SK-N-SH (cell line): ENCODE results near the gene NAPG. TPM values are rescaled to one million over a fixed set of nuclear protein-coding genes. Genes with fewer than 3 reads are reported as not detected.

Experiments used
- CTCF ChIA-PET: fragments of 300-600, 350-600 bp; formaldehyde crosslinking; extraction: SDS; loops from one replicate; lab custom pipeline; 2021; lab: Yijun Ruan, JAX
- POLR2A ChIA-PET: fragments of 350-600 bp; sonication (Branson Sonifier 250); formaldehyde crosslinking; extraction: SDS; loops from one replicate; lab custom pipeline; 2020; ENCODE audit warnings: antibody characterized with exemption, inconsistent platforms; lab: Yijun Ruan, JAX
- DNase-seq: peaks from one replicate; pipeline ENCODE4 v3.0.0; 2012
- H2AFZ ChIP-seq: fragments of 200-600 bp; sonication (generic); 2 replicates; pipeline ENCODE4 v1.8.1; 2016; ENCODE audit warnings: antibody characterized with exemption, mild to moderate bottlenecking, low read depth
- H3F3A ChIP-seq: fragments of 200-600 bp; sonication (generic); replicated peaks from 2 replicates; pipeline ENCODE3; 2016; ENCODE audit warnings: antibody characterized with exemption, mild to moderate bottlenecking; ENCODE audit not compliant: insufficient read depth
- H3K27ac ChIP-seq, 2 experiments: fragments of 200-500 bp in 1 of 2; fragments of 200-600 bp in 1 of 2; sonication (Bioruptor generic) in 1 of 2; sonication (generic), shearing (Covaris generic) in 1 of 2; 2 replicates each; pipeline versions ENCODE4 v1.5.1 to v1.6.1; 2014 to 2016; ENCODE audit warnings: low read depth in 2 of 2, inconsistent platforms in 1 of 2, low read length in 1 of 2, mild to moderate bottlenecking in 1 of 2, mixed read lengths in 1 of 2
- H3K27me3 ChIP-seq: fragments of 200-600 bp; sonication (generic), shearing (Covaris generic); 2 replicates; pipeline ENCODE4 v1.6.1; 2016; ENCODE audit warnings: mixed run types; ENCODE audit not compliant: insufficient read depth
- H3K36me3 ChIP-seq, 2 experiments: fragments of 200-500 bp in 1 of 2; fragments of 200-600 bp in 1 of 2; sonication (Bioruptor generic) in 1 of 2; sonication (generic) in 1 of 2; replicated peaks in 1 of 2; 2 replicates each; pipeline versions ENCODE3 to v1.5.1; 2014 to 2016; ENCODE audit warnings: low read length in 1 of 2, mild to moderate bottlenecking in 1 of 2; ENCODE audit not compliant: insufficient read depth in 2 of 2, control insufficient read depth in 1 of 2
- H3K4me1 ChIP-seq, 2 experiments: fragments of 200-500 bp in 1 of 2; fragments of 200-600 bp in 1 of 2; sonication (Bioruptor generic) in 1 of 2; sonication (generic), shearing (Covaris generic) in 1 of 2; 2 replicates each; pipeline versions ENCODE4 v1.5.1 to v1.6.1; 2014 to 2016; ENCODE audit warnings: low read depth in 1 of 2, low read length in 1 of 2, mixed run types in 1 of 2; ENCODE audit not compliant: insufficient read depth in 2 of 2, control insufficient read depth in 1 of 2
- H3K4me2 ChIP-seq: fragments of 200-600 bp; sonication (generic), shearing (Covaris generic); 2 replicates; pipeline ENCODE4 v1.6.1; 2017; ENCODE audit warnings: mixed run types
- H3K4me3 ChIP-seq, 2 experiments: fragments of 200-500 bp in 1 of 2; fragments of 200-600 bp in 1 of 2; sonication (Bioruptor generic) in 1 of 2; sonication (generic), shearing (Covaris generic) in 1 of 2; 2 replicates each; pipeline versions ENCODE4 v1.5.1 to v1.8.1; 2014 to 2016; ENCODE audit warnings: low read depth in 2 of 2, inconsistent platforms in 1 of 2, low read length in 1 of 2, mild to moderate bottlenecking in 1 of 2, mixed read lengths in 1 of 2, moderate library complexity in 1 of 2
- H3K79me2 ChIP-seq: fragments of 200-600 bp; sonication (generic); 2 replicates; pipeline ENCODE4 v1.8.1; 2017; ENCODE audit warnings: mild to moderate bottlenecking; ENCODE audit not compliant: insufficient read depth
- H3K9ac ChIP-seq: fragments of 200-600 bp; sonication (generic); 2 replicates; pipeline ENCODE4 v1.6.1; 2017; ENCODE audit warnings: mixed run types
- H3K9me2 ChIP-seq: fragments of 200-600 bp; sonication (generic); 2 replicates; pipeline ENCODE4 v1.6.1; 2017; ENCODE audit warnings: mixed run types
- H3K9me3 ChIP-seq: fragments of 200-600 bp; sonication (generic); 2 replicates; pipeline ENCODE4 v1.6.1; 2017; ENCODE audit warnings: mixed run types, mild to moderate bottlenecking, moderate library complexity
- H4K20me1 ChIP-seq: fragments of 200-600 bp; sonication (generic); 2 replicates; pipeline ENCODE4 v1.6.1; 2017; ENCODE audit warnings: mild to moderate bottlenecking, mixed run types; ENCODE audit not compliant: insufficient read depth
- ELF1 ChIP-seq: IDR thresholded peaks from 2 replicates; pipeline ENCODE4 v1.4.0; 2012
- EP300 ChIP-seq, 2 experiments: IDR thresholded peaks; 2 replicates each; pipeline versions ENCODE4 v1.4.0 to v1.6.1; 2012; ENCODE audit warnings: borderline replicate concordance in 1 of 2, low read depth in 1 of 2, low read length in 1 of 2
- FOSL2 ChIP-seq: IDR thresholded peaks from 2 replicates; pipeline ENCODE4 v1.4.0; 2012; ENCODE audit warnings: low read depth, mild to moderate bottlenecking, moderate library complexity, borderline replicate concordance
- FOXM1 ChIP-seq: IDR thresholded peaks from 2 replicates; pipeline ENCODE4 v1.4.0; 2012; ENCODE audit warnings: low read depth, mild to moderate bottlenecking
- GATA2 ChIP-seq: sonication (generic); formaldehyde crosslinking; IDR thresholded peaks from 2 replicates; pipeline ENCODE4 v1.5.0; 2020; ENCODE audit warnings: mild to moderate bottlenecking, missing genetic modification reagents
- NFIC ChIP-seq: IDR thresholded peaks from 2 replicates; pipeline ENCODE4 v1.4.0; 2012; ENCODE audit warnings: borderline replicate concordance
- NRF1 ChIP-seq: IDR thresholded peaks from 2 replicates; pipeline ENCODE4 v1.6.1; 2012; ENCODE audit warnings: low read depth, mild to moderate bottlenecking, low read length
- POLR2AphosphoS5 ChIP-seq: IDR thresholded peaks from 2 replicates; pipeline ENCODE4 v1.6.1; 2012; ENCODE audit warnings: low read depth, low read length
- RAD21 ChIP-seq: IDR thresholded peaks from 2 replicates; pipeline ENCODE4 v1.6.1; 2012; ENCODE audit warnings: mild to moderate bottlenecking, low read length
- SMC3 ChIP-seq: IDR thresholded peaks from 2 replicates; pipeline ENCODE4 v1.6.1; 2012; ENCODE audit warnings: low read depth, low read length, improper control_type of control experiment
- TCF12 ChIP-seq: IDR thresholded peaks from 2 replicates; pipeline ENCODE4 v1.4.0; 2012
- TEAD4 ChIP-seq: IDR thresholded peaks from 2 replicates; pipeline ENCODE4 v1.4.0; 2012; ENCODE audit warnings: mild to moderate bottlenecking, borderline replicate concordance; ENCODE audit not compliant: insufficient read depth
- YY1 ChIP-seq: IDR thresholded peaks from 2 replicates; pipeline ENCODE4 v1.4.0; 2012; ENCODE audit warnings: low read depth, mild to moderate bottlenecking
- WGBS: methylation state at CpG from one replicate; pipeline ENCODE4 v1.1.6; 2017; ENCODE audit warnings: low lambda C conversion rate; 5-methylcytosine and 5-hydroxymethylcytosine counted together
- polyA plus RNA-seq, 3 experiments: library from polyadenylated mRNA; depleted of rRNA; stranded (reverse); fragments of >200 nt; gene quantifications; 2 replicates each; pipeline ENCODE4 v1.2.3, GENCODE V29; 2012
- TF ChIP-seq, protein P1 (sequence below): IDR thresholded peaks from 2 replicates; pipeline ENCODE4 v1.4.0; 2012; ENCODE audit warnings: low read depth, borderline replicate concordance
- TF ChIP-seq, protein P2 (sequence below): fragments of 150-350 bp; IDR thresholded peaks from 2 replicates; pipeline ENCODE4 v1.6.1; 2016; ENCODE audit warnings: mild to moderate bottlenecking, low read depth, low read length
- TF ChIP-seq, protein P3 (sequence below): fragments of 200-600 bp; sonication (generic); IDR thresholded peaks from 2 replicates; pipeline ENCODE4 v1.6.1; 2017; ENCODE audit warnings: antibody characterized with exemption, mild to moderate bottlenecking, moderate library complexity
- TF ChIP-seq, protein P4 (sequence below): IDR thresholded peaks from 2 replicates; pipeline ENCODE4 v1.6.1; 2012; ENCODE audit warnings: mild to moderate bottlenecking, low read depth, low read length, moderate library complexity
- TF ChIP-seq, protein P5 (sequence below): IDR thresholded peaks from 2 replicates; pipeline ENCODE4 v1.4.0; 2012; ENCODE audit warnings: low read depth, borderline replicate concordance

The NAPG gene
- polyA plus RNA-seq, 1 of the 3 experiments (the other 2 are of a cell fraction), result 9.2 TPM

DNA sequence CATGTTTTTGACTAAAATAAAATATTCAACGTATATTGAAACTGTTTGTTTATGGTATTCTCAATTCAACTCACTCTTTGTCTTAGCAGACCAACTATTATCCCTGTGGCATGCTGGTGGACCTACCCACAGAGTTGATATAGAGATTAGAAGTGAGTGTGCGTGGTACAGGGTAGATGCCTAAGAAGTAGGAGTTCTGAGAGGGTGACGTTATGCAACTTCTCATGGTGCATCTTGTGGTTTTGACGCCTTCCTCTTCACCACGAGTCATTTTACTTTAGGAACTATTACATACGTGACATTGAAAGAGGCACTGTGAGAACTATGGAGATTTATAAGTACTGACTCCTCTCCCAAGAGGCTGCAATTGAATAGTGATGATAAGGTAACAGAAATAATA, 26.6 kb upstream of the NAPG start:
- Histone ChIP-seq H3K4me3 (no peak overlapping the region), H4K20me1 (no peaks in the 10 kb centered on the region), H3K36me3 (no peaks in the 10 kb centered on the region), H3K9me2 (no peaks in the 10 kb centered on the region), H3K4me2 (no peak overlapping the region), H3K9me3 (0 out of 2 replicates have a peak, but pooled peaks cover 4% of the 10 kb centered on the region), H3K27me3 (no peaks in the 10 kb centered on the region), H3F3A (no peaks in the 10 kb centered on the region), H3K27ac (no peak overlapping the region), H3K4me1 (no peaks in the 10 kb centered on the region; a peak in 1 of 4 replicates), H3K79me2 (no peaks in the 10 kb centered on the region), H3K9ac (no peak overlapping the region), H2AFZ (no peak overlapping the region)
- 42% methylated on average over 6 of the region's 6 CpGs for WGBS
- DNase-seq, result no peak
- ChIA-PET POLR2A (no interaction called here), CTCF (interaction anchor here (1.4 kb wide), 1 partner anchor 19 kb away, joined by 3 read pairs; no protein-coding TSS in a partner anchor)
- TF ChIP-seq EP300 (IDR thresholded peaks at IDR 0.05; ENCODE audit: borderline replicate concordance in 1 of 2, low read depth in 1 of 2, low read length in 1 of 2), result no peak
- TF ChIP-seq FOXM1, result no peak
- TF ChIP-seq, protein P1, sequence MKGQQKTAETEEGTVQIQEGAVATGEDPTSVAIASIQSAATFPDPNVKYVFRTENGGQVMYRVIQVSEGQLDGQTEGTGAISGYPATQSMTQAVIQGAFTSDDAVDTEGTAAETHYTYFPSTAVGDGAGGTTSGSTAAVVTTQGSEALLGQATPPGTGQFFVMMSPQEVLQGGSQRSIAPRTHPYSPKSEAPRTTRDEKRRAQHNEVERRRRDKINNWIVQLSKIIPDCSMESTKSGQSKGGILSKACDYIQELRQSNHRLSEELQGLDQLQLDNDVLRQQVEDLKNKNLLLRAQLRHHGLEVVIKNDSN, result no peak
- TF ChIP-seq, protein P2, sequence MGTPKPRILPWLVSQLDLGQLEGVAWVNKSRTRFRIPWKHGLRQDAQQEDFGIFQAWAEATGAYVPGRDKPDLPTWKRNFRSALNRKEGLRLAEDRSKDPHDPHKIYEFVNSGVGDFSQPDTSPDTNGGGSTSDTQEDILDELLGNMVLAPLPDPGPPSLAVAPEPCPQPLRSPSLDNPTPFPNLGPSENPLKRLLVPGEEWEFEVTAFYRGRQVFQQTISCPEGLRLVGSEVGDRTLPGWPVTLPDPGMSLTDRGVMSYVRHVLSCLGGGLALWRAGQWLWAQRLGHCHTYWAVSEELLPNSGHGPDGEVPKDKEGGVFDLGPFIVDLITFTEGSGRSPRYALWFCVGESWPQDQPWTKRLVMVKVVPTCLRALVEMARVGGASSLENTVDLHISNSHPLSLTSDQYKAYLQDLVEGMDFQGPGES, result no peak
- TF ChIP-seq TCF12, result no peak
- TF ChIP-seq TEAD4, result no peak
- no peak for TF ChIP-seq NRF1
- TF ChIP-seq YY1, result no peak
- TF ChIP-seq, protein P3, sequence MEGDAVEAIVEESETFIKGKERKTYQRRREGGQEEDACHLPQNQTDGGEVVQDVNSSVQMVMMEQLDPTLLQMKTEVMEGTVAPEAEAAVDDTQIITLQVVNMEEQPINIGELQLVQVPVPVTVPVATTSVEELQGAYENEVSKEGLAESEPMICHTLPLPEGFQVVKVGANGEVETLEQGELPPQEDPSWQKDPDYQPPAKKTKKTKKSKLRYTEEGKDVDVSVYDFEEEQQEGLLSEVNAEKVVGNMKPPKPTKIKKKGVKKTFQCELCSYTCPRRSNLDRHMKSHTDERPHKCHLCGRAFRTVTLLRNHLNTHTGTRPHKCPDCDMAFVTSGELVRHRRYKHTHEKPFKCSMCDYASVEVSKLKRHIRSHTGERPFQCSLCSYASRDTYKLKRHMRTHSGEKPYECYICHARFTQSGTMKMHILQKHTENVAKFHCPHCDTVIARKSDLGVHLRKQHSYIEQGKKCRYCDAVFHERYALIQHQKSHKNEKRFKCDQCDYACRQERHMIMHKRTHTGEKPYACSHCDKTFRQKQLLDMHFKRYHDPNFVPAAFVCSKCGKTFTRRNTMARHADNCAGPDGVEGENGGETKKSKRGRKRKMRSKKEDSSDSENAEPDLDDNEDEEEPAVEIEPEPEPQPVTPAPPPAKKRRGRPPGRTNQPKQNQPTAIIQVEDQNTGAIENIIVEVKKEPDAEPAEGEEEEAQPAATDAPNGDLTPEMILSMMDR, result no peak
- no peak for TF ChIP-seq ELF1
- no peak for TF ChIP-seq NFIC
- TF ChIP-seq, protein P4, sequence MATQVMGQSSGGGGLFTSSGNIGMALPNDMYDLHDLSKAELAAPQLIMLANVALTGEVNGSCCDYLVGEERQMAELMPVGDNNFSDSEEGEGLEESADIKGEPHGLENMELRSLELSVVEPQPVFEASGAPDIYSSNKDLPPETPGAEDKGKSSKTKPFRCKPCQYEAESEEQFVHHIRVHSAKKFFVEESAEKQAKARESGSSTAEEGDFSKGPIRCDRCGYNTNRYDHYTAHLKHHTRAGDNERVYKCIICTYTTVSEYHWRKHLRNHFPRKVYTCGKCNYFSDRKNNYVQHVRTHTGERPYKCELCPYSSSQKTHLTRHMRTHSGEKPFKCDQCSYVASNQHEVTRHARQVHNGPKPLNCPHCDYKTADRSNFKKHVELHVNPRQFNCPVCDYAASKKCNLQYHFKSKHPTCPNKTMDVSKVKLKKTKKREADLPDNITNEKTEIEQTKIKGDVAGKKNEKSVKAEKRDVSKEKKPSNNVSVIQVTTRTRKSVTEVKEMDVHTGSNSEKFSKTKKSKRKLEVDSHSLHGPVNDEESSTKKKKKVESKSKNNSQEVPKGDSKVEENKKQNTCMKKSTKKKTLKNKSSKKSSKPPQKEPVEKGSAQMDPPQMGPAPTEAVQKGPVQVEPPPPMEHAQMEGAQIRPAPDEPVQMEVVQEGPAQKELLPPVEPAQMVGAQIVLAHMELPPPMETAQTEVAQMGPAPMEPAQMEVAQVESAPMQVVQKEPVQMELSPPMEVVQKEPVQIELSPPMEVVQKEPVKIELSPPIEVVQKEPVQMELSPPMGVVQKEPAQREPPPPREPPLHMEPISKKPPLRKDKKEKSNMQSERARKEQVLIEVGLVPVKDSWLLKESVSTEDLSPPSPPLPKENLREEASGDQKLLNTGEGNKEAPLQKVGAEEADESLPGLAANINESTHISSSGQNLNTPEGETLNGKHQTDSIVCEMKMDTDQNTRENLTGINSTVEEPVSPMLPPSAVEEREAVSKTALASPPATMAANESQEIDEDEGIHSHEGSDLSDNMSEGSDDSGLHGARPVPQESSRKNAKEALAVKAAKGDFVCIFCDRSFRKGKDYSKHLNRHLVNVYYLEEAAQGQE, result no peak
- no peak for TF ChIP-seq POLR2AphosphoS5
- no peak for TF ChIP-seq GATA2
- TF ChIP-seq SMC3, result no peak
- TF ChIP-seq, protein P5, sequence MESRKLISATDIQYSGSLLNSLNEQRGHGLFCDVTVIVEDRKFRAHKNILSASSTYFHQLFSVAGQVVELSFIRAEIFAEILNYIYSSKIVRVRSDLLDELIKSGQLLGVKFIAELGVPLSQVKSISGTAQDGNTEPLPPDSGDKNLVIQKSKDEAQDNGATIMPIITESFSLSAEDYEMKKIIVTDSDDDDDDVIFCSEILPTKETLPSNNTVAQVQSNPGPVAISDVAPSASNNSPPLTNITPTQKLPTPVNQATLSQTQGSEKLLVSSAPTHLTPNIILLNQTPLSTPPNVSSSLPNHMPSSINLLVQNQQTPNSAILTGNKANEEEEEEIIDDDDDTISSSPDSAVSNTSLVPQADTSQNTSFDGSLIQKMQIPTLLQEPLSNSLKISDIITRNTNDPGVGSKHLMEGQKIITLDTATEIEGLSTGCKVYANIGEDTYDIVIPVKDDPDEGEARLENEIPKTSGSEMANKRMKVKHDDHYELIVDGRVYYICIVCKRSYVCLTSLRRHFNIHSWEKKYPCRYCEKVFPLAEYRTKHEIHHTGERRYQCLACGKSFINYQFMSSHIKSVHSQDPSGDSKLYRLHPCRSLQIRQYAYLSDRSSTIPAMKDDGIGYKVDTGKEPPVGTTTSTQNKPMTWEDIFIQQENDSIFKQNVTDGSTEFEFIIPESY, result no peak
- TF ChIP-seq FOSL2, result no peak
- TF ChIP-seq RAD21, result no peak
